Endodermal cell (in vitro differentiated cells): ENCODE data around the gene CAMTA1. TPM values are rescaled to one million over a fixed set of nuclear protein-coding genes. Genes with fewer than 3 reads are reported as not detected.

Experiments used
- DNase-seq: peaks from one replicate; pipeline ENCODE4 v3.0.0-alpha.2; 2017
- H3K27ac ChIP-seq: 2 replicates; pipeline ENCODE4 v1.5.1; 2013; ENCODE audit warnings: mild to moderate bottlenecking, low read depth, low read length, moderate library complexity
- H3K27me3 ChIP-seq: 2 replicates; pipeline ENCODE4 v1.6.1; 2013; ENCODE audit warnings: mild to moderate bottlenecking, low read length, moderate library complexity; ENCODE audit not compliant: insufficient read depth, control insufficient read depth, poor library complexity, severe bottlenecking
- H3K36me3 ChIP-seq: 2 replicates; pipeline ENCODE4 v1.7.0; 2013; ENCODE audit warnings: mild to moderate bottlenecking, low read length, moderate library complexity; ENCODE audit not compliant: control insufficient read depth, insufficient read depth
- H3K4me1 ChIP-seq: one replicate; pipeline ENCODE4 v1.7.0; 2013; ENCODE audit warnings: low read length; ENCODE audit not compliant: control insufficient read depth, insufficient read depth
- H3K4me3 ChIP-seq: 2 replicates; pipeline ENCODE4 v1.5.1; 2013; ENCODE audit warnings: mild to moderate bottlenecking, low read length, moderate library complexity
- H3K9ac ChIP-seq: 2 replicates; pipeline ENCODE4 v1.6.1; 2013; ENCODE audit warnings: mild to moderate bottlenecking, low read length, moderate library complexity; ENCODE audit not compliant: poor library complexity, severe bottlenecking; ENCODE audit errors: extremely low read depth
- H3K9me3 ChIP-seq: 2 replicates; pipeline ENCODE4 v1.6.1; 2013; ENCODE audit warnings: mild to moderate bottlenecking, low read length, moderate library complexity; ENCODE audit not compliant: control insufficient read depth
- H3K27ac Mint-ChIP-seq: 2 replicates; pipeline ENCODE4 v1.8.0; 2020; ENCODE audit warnings: mixed read lengths
- H3K27me3 Mint-ChIP-seq: 2 replicates; pipeline ENCODE4 v1.8.0; 2021; ENCODE audit warnings: mild to moderate bottlenecking, mixed read lengths; ENCODE audit not compliant: insufficient read depth
- H3K36me3 Mint-ChIP-seq: 2 replicates; pipeline ENCODE4 v1.8.0; 2020; ENCODE audit warnings: low read depth, mixed read lengths
- H3K4me1 Mint-ChIP-seq: 2 replicates; pipeline ENCODE4 v1.8.0; 2020; ENCODE audit warnings: mixed read lengths
- H3K4me3 Mint-ChIP-seq: 2 replicates; pipeline ENCODE4 v1.8.0; 2020; ENCODE audit warnings: mild to moderate bottlenecking, moderate library complexity, mixed read lengths
- H3K9me3 Mint-ChIP-seq: 2 replicates; pipeline ENCODE4 v1.8.0; 2020; ENCODE audit warnings: mild to moderate bottlenecking, mixed read lengths
- WGBS, 2 experiments: methylation state at CpG; one replicate each; pipeline versions ENCODE4 v1.1.5 to v1.1.7; 2013; ENCODE audit warnings: missing lambda C conversion rate in 2 of 2, mixed read lengths in 1 of 2; ENCODE audit not compliant: insufficient coverage in 1 of 2, insufficient read length in 1 of 2; 5-methylcytosine and 5-hydroxymethylcytosine counted together
- total RNA-seq, 2 donors: library from RNA; stranded (reverse); fragmentation: NEBNext Ultra II Directional in 1 of 2; extraction: Animal tissue kit (Norgen Biotek cat#: 25700) in 1 of 2; gene quantifications; 2 replicates in 1 of 2; 3 replicates in 1 of 2; pipeline ENCODE4 v1.2.1, GENCODE V29; 2021
- TF ChIP-seq, protein P1 (sequence below): fragments of 200-600 bp; sonication (generic); conservative IDR thresholded peaks from 2 replicates; pipeline ENCODE4 v1.5.0; 2021; ENCODE audit warnings: antibody characterized with exemption, mild to moderate bottlenecking

The CAMTA1 gene
- total RNA-seq, 2 donors from 2014 or later, result 123 to 137 TPM

DNA sequence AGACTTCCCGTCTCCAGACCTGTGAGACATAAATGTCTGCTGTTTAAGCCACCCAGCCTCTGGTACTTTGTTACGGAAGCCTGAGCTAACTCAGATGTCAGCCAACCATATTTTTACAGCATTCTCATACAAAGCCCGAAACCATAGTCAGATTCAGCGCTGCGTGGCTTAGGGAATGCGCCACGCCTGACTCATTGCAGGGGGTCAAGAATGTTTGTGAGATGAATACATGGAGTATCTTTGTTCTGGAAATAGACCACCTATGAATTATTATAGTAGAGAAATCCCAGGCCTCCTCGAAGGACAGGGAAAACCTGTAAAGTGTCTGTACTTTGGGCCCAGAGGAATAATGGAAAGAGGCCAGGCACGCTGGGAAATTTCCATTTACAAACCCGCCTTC, 434.8 kb downstream of the CAMTA1 start:
- no peak overlapping the region for H3K4me3 ChIP-seq
- 92 to 96% methylated on average over 4 to 10 of the region's 10 CpGs for WGBS, 2 experiments
- H3K27me3 ChIP-seq, result no peaks in the 10 kb centered on the region
- H3K9ac ChIP-seq, result no peak overlapping the region
- H3K36me3 ChIP-seq, result no peaks in the 10 kb centered on the region
- no peaks in the 10 kb centered on the region for H3K4me1 ChIP-seq
- Mint-ChIP-seq H3K36me3 (no peaks in the 10 kb centered on the region), H3K27ac (no peak overlapping the region), H3K4me3 (no peak overlapping the region), H3K27me3 (no peaks in the 10 kb centered on the region), H3K9me3 (no peaks in the 10 kb centered on the region), H3K4me1 (no peaks in the 10 kb centered on the region)
- no peaks in the 10 kb centered on the region for H3K9me3 ChIP-seq
- TF ChIP-seq, protein P1, sequence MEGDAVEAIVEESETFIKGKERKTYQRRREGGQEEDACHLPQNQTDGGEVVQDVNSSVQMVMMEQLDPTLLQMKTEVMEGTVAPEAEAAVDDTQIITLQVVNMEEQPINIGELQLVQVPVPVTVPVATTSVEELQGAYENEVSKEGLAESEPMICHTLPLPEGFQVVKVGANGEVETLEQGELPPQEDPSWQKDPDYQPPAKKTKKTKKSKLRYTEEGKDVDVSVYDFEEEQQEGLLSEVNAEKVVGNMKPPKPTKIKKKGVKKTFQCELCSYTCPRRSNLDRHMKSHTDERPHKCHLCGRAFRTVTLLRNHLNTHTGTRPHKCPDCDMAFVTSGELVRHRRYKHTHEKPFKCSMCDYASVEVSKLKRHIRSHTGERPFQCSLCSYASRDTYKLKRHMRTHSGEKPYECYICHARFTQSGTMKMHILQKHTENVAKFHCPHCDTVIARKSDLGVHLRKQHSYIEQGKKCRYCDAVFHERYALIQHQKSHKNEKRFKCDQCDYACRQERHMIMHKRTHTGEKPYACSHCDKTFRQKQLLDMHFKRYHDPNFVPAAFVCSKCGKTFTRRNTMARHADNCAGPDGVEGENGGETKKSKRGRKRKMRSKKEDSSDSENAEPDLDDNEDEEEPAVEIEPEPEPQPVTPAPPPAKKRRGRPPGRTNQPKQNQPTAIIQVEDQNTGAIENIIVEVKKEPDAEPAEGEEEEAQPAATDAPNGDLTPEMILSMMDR, result no peak
- H3K27ac ChIP-seq, result no peak overlapping the region
- DNase-seq, result no peak

DNA sequence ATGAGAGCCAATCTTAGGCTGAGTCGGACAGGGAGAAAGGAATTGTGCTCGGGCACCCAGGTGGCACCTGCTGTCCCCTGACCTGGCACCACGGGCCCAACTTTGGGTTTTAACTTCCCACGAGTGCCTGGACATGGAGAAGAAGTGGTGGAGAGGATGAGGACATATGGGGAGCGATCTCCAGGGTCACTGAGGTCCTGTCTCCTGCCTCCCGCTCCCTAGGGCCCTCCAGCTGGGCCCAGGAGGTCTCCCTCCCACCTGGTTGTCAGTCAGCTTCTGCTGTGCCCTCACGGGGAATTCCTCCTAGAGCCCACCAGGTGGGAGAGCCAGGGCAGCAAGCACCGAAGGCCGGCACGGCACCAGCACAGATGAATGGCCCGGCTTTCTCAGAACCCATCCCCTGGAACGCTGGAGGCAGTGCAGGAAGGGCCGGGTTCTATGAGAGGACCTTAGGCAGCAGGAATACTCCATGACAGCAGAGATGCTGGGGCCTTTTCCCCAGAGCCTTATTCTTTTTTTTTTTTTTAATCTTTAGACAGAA, 435.5 kb downstream of the CAMTA1 start:
- no peaks in the 10 kb centered on the region for H3K27me3 ChIP-seq
- no peaks in the 10 kb centered on the region for H3K36me3 ChIP-seq
- DNase-seq, result no peak
- Mint-ChIP-seq H3K4me1 (no peaks in the 10 kb centered on the region), H3K27ac (no peak overlapping the region), H3K36me3 (no peaks in the 10 kb centered on the region), H3K4me3 (no peak overlapping the region), H3K27me3 (no peaks in the 10 kb centered on the region), H3K9me3 (no peaks in the 10 kb centered on the region)
- TF ChIP-seq, protein P1, result no peak
- no peak overlapping the region for H3K9ac ChIP-seq
- H3K4me1 ChIP-seq, result no peaks in the 10 kb centered on the region
- no peak overlapping the region for H3K4me3 ChIP-seq
- H3K9me3 ChIP-seq, result no peaks in the 10 kb centered on the region
- no peak overlapping the region for H3K27ac ChIP-seq
- 88 to 91% methylated on average over 9 to 13 of the region's 13 CpGs for WGBS, 2 experiments

GRCh38 chr1:7221826-7222694, 436.8 kb downstream of the CAMTA1 start:
- Histone ChIP-seq H3K4me3 (no peak overlapping the region), H3K4me1 (no peaks in the 10 kb centered on the region), H3K36me3 (no peaks in the 10 kb centered on the region), H3K9me3 (no peaks in the 10 kb centered on the region), H3K9ac (no peak overlapping the region), H3K27ac (no peak overlapping the region), H3K27me3 (no peaks in the 10 kb centered on the region)
- Mint-ChIP-seq H3K36me3 (no peaks in the 10 kb centered on the region), H3K4me1 (no peaks in the 10 kb centered on the region), H3K4me3 (no peak overlapping the region), H3K27me3 (no peaks in the 10 kb centered on the region), H3K9me3 (no peaks in the 10 kb centered on the region), H3K27ac (no peak overlapping the region)
- WGBS, 2 experiments, result 86 to 98% methylated on average over 11 to 15 of the region's 15 CpGs
- DNase-seq, result no peak
- TF ChIP-seq, protein P1, result no peak
